Erythroblast (primary cell): ENCODE results near the gene SMOC1.

Source experiments
- GATA1 ChIP-seq: IDR thresholded peaks from 2 replicates; pipeline ENCODE4 v1.6.1; 2011; ENCODE audit warnings: low read depth, mild to moderate bottlenecking, control low read depth, low read length, moderate library complexity
- POLR2A ChIP-seq: IDR thresholded peaks from 2 replicates; pipeline ENCODE4 v1.6.1; 2011; ENCODE audit warnings: mild to moderate bottlenecking, low read length

DNA sequence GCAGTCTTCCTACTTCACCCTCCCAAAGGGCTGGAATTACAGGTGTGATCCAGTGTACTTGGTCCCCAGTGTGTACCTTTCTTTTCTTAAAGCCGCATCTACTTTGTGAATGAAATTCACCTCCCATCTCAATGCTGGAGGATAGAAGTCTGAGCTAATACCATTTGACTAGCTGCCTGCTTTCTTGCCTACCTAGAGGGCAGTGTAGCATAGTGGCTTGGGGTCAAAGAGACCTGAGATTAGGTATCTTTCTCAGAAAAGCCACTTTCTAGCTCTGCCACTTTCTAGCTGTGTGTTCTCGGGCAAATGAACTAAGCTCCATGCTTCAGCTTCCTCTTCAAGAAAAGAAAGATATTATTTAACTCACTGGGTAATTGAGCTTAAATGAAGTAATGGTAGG is 16.9 kb downstream of the SMOC1 start:
- TF ChIP-seq POLR2A = no peak
- no peak for TF ChIP-seq GATA1
